ENCODE results near the gene MCF2L.
"Not testable (repeated sequence)": the region's sequence is repeated elsewhere in the genome, so short reads cannot be mapped to it uniquely, and the experiment has no call there.

Gene MCF2L

DNA sequence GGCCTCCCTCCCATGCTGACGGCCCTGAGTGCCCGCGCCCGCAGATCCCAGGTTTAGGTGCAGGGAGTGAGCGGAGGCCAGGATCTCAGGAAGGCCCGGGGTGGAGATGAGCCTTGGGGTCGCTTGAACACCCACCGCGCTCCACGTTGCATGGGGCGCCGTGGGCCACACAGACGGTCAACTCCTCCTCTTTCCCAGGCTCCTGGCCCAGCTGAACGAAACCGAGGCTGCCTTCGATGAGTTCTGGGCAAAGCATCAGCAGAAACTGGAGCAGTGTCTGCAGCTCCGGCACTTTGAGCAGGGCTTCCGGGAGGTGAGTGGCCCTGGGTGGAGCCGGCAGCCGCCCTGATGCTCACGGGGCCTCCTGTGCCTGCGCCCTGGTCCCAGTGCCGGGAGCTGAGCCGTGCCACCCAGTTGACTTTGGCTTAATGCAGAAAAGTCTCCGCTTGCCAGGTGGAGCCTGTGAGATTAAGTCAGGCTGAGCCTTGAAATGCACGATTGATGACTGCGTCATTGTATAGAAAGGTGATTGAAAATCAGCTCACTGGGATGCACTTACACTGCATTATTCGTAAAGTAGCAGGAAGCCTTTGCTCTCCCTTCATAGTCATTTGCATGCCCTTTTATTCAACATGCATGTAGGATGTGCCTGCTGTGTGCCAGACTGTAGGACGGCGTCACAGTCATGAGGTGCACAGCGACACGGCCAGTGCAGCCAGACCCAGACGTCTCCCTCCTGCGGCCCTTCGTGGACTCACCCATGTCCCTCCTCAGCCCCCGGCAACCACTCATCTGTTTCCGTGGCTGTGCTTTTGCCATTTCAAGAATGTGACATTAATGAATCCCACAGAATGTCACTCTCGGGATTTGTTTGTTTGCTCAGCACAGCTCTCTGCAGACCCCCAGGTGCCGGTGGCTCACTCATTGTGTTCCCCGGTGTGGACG, 101.1 kb downstream of the MCF2L start:
- DNase-seq = no peak

DNA sequence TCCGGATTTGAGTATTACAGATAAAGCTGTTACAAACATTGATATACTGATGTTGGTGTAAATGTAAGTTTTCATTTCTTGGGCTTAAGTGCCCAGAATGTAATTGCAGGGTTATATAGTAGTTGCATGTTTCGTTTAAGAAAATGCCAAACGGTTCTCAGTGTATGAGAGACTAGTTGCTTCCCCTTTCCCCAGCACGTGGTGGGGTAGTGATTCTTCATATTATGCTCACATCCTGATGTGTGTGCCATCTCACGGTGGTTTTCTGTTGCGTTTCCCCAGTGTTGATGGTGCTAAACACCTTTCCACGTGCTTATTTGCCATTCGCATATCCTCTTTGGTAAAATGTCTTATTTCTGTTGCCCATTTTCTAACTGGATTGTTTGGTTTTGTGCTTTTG, 101.8 kb downstream of the MCF2L start:
- no peak for DNase-seq

DNA sequence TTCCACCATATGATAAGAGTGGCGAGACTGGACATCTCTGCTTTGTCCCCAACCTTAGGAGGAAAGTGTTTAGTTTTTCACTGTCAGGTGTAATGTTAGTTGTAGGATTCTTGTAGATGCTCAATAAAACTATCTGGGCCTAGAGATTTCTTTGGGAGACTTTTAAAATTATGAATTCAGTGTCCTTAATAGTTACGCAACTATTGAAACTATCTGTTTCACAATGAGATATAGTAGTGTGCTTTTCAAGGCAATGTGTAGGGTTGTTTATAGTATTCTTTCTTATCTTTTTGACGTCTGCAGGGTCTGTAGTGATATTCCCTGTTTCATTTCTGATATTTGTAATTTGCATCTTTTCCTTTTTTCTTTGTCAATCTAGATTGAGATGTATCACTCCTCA, 103.4 kb downstream of the MCF2L start:
- no peak for DNase-seq

DNA sequence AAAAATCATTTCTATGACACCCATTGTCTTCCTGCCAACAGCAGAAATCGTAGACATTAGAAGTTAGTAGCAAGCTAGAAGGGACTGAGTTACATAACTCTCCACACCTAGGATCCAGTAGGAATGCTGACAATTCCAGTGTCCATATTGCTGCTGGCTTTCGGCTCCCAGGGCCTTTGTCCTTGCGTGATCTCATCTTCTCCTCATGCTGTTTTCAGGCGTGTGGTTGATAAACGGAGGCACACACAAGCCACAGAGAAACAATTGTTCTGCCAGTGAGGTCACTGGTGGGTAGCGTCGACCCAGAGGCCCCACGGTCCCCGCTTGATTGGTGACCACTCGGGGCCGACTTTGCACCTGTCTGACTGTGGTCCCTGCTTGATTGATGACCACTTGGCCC, 104.9 kb downstream of the MCF2L start:
- DNase-seq = no peak

DNA sequence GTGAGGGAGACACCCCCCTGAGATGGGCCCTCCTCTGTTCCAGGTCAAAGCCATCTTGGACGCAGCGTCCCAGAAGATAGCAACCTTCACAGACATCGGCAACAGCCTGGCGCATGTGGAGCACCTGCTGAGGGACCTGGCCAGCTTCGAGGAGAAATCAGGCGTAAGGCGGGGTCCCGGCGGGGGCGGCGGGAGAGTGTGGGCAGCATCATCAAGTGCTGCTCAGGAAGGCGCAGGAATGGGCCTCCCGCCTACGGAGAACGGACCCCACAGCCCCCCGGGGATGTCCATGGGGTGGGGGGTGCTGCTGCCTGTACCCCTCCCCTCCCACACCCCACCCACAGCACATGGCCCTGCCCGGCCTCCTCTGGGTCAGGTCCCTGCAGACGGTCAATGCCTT, 105.4 kb downstream of the MCF2L start:
- DNase-seq = no peak

DNA sequence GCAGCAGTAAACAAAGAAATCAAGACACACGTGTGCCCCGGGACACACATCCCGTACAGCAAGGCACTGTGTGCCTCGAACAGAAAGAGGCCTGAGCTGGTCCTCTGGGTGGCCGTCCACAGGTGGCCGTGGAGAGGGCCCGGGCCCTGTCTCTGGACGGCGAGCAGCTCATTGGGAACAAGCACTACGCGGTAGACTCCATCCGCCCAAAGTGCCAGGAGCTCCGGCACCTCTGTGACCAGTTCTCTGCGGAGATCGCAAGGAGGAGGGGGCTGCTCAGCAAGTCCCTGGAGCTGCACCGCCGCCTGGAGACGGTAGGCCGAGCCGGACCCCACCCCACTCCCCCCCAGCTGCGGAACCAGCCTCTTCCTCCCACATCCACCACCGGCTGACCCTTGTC, 105.9 kb downstream of the MCF2L start:
- DNase-seq = no peak

DNA sequence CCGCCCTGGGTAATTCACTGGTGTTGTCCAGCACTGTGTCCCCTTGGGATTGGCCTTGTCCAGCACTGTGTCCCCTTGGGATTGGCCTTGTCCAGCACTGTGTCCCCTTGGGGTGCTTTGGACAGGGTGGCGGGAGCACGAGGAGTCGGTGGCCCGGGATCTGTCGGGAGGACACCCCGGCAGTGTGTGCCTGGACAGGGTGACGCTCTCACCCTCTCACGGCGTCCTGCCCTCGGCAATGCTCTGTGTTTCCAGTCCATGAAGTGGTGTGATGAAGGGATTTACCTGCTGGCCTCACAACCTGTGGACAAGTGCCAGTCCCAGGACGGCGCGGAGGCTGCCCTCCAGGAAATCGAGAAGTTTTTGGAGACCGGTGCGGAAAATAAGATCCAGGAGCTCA, 106.7 kb downstream of the MCF2L start:
- no peak for DNase-seq

DNA sequence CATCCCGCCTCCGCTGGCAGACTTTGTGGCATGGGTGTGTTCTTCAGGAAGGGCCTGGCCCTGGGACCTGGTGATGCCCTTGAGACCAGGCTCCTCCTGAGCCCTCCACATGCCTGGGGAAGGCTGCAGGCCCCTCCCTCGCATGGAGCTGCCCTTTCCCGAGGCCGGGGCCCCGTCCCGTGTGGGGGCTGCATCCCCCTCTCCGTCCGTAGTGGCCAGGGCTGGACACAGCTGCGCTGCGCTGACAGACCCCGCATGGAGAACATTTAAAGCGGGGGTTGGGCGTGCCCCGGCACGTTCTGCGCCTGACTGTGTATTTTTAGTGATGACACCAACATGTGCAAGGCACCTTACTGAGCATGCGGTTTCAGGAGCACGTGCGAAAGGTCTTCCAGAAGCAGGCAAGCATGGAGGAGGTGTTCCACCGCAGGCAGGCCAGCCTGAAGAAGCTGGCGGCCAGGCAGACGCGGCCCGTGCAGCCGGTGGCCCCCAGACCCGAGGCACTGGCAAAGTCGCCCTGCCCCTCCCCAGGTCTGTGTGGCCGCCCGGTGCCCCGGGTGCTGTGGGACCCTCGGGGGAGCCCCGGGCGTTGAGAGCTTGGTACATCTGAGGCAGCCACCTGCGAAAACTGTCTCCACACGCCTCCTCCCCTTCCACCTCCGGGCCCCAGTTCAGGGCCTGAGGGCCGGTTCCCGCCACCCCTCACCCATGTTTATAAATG, 107.8 kb downstream of the MCF2L start:
- no peak for DNase-seq

DNA sequence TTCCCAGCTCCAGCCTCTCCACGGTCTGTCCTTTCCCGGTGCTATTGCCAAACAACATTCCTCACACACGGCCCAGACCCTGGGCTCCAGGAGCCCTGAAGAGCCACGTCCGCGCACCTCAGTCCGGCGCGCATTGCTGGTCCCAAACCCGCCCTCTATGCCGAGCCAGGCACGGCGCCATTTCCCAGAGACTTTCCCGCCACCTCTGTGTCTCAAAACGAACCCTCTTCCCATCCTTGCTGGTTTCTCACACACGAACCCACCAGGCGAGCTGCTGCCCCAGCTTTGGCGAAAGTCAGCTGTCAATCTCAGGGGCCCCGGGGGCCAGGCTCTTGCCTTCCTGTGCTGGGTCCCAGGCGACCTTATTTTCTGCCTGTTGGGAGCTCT, 108.5 kb downstream of the MCF2L start:
- DNase-seq = no peak

DNA sequence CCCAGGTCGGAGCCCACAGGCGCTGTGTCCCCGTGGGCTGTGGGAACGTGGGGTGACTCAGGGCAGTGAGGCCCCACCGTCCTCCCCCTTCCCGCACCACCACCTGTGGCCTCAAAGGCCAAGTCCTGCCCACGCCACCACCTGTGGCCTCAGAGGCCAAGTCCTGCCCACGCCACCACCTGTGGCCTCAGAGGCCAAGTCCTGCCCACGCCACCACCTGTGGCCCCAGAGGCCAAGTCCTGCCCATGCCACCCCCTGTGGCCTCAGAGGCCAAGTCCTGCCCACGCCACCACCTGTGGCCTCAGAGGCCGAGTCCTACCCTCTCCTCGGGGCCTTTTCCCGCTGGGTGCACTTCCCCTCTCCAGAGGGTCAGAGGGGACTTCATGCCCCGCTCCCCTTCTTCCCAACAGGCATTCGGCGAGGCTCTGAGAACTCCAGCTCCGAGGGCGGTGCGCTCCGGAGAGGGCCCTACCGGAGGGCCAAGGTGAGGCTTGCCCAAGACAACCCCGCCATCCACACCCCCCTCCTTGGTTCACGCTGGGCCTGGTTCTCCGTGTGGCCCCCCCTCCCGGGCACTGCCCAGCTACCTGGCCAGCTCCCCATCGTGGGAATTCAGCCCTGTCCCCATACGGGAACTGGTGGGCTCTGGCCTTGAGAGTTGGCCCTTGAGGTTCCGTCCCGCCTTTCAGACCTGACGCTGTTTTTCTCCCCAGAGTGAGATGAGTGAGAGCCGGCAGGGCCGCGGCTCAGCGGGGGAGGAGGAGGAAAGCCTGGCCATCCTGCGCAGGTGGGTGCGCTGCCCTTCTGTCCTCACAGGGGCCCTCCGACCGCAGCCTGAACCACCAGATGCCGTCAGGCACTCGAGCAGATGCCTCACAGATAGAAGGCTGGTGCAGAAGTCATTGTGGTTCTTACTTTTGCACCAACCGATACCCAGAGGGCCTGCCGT, 109.2 kb downstream of the MCF2L start:
- DNase-seq = no peak

DNA sequence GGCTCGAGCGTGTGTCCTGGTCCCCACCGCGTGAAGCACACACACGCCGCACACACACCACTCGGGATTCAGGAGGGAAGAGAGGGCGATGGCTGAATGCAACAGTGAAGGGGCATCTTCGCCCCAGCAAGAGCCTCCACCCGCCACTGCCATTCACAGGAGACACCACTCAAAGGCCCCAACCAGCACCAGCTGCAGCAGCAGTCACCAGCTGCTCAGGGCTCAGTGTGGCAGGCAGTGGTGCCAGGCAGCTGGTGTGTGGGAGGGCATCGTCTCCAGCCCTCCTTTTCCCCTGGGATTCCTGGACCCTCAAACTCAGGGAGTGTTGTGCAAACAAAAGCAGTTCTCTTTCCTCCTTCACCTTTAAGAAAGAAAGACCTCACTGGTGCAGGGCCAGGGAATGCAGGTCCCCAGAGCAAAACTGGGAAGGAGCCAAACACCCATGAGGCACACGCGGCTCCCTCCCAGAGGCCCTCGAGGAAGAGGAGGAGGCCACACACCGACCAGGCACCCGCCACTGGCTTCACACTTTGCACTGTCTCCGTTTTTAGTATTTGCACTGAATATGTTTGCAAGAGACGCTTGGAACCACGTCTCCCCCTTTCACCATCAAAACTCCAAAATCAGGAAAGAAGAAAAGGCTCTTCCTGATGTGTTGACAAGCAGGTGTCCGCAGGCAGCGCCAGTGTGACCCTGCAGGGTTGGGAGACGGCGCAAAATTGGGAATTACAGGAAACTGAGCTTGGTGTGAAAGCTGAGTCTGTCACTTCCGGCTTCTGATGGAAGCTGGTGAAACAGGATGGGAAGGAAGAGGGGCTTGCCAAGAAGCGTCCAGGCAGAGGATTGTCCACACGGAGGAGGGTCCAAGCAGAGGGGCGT, 110.1 kb downstream of the MCF2L start:
- DNase-seq = no peak

DNA sequence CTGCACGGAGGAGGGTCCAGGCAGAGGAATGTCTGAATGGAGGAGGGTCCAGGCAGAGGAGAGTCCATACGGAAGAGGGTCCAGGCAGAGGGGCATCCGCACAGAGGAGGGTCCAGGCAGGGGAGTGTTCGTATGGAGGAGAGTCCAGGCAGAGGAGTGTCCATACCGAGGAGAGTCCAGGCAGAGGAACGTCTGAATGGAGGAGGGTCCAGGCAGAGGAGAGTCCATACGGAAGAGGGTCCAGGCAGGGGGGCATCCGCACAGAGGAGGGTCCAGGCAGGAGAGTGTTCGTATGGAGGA, 110.7 kb downstream of the MCF2L start:
- DNase-seq = not testable (repeated sequence)

DNA sequence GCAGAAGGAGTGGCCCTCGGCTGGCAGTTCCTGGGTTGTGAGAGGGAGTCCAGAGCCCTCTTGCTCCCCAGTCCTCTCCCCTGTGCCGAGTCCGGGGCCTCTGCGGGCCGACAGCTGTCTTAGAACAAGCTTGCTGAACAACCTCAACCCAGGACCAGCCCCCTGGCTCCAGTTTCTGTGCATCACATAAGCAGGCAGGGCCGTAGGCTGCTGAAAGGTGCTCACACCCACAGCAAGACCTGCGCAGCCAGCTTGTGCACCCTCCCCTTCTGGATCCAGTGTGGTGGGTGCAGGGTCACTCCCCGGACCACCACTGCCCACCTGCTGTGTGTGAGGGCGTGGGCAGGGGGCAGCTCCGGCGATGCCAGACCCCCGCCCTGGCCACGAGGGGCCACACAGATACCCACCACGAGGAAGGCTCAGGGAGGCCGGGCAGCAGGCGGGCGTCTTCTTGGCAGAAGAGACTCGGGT, 111.4 kb downstream of the MCF2L start:
- no peak for DNase-seq

DNA sequence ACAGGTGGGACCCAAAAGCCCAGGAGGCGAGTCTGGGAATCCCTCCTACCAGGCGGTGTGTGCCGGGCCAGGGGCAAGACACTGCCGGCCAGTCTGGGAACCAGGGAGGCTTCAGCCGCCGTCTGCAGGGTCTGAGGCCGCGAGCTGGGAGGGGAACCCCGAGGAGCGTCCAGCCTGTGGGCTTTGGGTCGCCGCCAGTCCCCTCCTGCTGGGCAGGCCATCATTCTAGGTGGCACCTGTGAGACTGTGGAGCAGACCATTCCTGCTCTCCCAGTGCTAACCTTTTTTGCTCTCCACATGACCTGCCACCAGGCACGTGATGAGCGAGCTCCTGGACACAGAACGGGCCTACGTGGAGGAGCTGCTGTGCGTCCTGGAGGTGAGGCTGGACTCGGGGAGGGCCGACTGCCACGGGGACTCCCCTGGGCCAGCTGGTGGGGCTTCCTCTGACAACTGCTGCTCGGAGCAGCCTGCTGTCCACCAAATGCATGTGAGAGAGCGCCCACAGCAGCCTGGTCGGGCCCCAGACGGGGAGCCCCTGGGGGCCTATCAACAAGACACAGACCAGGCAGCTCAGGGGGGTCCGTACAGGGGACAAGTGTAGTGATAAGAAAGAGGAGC, 112.0 kb downstream of the MCF2L start:
- DNase-seq = no peak

DNA sequence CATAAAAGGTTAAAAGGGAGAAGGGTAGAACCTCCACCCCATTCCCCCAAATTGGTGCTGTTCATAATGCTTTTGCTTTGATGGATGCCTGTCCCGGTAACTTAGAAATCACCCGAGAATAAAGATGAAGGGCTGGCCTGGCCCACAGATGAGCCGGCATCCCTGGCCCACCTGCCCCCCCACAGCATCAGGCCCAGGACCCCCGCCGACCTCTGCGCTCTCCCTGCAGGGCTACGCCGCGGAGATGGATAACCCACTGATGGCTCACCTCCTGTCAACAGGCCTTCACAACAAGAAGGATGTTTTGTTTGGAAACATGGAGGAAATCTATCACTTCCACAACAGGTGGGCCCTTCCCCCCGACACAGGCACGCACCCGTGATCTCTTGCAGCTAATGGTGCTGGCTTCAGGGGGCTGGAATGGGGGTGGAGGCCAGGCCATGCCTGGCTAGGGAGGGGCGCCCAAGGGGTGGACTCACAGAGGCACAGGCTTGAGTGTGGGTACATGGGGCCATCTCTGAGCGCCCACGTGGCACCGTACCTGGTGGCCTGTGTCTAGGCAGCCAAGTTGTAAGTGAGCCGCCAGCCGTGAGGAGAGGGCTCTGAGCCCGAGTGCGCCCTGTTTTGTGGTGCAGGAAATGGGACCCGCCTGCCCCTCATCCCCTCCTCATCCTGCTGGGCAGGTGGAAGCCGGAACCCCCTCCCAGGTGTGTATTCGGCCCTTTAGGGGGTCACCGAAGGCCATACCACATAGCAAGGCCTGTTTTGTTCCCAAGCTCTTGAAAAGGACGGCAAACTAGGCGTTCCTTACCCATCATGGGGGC, 113.4 kb downstream of the MCF2L start:
- DNase-seq = no peak

DNA sequence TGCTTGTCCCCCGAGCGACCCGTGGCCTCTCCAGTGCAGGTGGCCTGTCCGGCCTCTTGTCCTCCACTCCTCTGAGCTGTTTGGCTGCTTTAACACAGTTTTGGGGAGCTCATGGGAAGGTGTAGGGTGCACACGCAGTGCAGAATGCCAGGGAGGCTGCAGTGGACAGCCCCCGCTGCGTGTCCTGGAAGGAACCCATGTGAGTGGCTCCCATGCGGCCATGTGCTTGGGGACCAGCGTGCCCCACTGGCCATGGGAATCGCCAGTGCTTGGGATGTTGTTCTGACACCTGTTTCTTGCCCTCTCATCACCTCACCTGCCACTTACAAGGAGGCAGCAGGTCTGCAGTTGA, 114.0 kb downstream of the MCF2L start:
- no peak for DNase-seq

DNA sequence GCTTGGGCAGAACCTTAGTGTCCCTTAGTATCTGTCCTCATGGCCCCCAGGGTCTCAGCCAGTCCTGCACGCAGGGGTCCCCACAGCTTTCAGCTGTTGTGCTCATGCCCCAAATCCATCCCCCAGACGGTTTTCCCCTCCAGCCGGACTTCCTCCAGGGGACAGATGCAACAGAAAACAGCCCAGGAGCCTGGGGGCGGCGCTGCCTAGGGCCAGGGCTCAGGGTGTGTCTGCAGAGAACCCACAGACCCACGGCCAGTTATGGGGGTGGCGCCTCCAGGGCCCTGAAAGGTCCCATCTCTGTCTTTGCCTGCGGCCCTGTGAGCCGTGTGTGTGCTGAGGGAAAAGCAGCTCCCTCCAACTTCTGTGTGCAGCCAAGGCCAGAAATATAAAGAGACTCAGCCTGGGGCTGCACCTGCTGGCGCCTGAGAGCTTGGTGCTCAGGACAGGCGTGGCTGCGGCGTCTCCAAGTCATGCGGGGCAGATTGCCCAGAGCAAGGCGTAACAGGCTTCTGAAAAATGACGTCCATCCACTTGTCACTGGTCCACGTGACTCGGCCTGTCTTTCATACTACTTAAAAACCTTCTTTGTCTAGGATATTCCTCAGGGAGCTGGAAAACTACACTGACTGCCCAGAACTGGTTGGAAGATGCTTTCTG, 114.5 kb downstream of the MCF2L start:
- no peak for DNase-seq

DNA sequence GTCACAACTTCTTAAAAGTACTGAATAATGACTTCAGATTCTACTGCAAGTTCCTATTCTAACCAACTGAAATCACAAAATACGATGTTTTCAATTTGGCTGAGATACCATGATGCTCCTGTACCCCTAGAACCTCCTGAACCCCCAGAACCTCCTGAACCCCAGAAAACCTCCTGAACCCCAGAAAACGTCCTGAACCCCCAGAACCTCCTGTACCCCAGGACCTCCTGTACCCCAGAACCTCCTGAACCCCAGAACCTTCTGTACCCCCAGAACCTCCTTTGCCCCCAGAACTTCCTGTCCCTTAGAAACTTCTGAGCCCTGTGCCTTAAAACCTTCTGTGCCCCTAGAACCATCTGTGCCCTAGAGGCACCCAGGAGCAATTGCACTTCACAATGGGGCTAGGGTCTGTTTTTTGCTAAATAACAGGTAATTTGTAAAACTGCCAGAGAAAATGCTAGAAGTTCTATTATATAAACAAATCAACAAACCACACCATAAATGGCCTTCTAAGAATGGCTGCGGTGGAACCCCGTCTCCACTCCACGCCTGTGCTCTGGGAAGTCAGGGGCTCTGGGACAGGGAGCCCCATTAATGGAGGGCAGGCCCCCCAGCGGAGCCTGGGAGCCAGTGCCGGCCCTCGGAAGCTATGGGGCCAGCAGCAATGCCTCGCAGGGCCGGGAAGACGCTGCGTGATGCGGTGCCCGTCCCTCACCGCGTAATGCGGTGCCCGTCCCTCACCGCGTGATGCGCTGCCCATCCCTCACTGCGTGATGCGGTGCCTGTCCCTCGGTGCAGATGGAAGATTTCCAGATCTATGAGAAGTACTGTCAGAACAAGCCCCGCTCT, 115.3 kb downstream of the MCF2L start:
- no peak for DNase-seq

DNA sequence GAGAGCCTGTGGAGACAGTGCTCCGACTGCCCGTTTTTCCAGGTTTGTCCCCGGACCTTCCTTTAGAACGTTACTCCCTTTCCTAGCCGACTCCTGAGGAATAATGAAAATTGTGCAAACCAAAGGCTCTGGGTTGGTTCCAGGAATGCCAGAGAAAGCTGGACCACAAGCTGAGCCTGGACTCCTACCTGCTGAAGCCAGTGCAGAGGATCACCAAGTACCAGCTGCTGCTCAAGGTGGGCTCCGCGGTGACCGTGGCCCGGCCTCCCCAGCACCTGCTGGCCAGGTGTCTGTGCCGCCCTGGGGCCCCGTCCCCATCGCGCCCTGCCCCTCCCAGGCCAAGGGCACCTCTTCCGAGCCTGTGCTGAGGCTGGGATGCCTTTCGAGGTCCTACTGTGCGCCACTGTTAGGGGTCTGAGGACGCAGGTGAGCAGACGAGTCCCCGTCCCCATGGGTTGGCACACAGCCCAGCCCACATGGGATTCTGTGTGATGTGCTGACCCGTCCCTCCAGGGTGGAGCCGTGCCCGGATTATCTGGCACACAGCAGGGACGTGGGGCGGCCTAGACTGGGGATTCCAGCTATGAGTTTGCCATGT, 116.0 kb downstream of the MCF2L start:
- no peak for DNase-seq
